Esophagus mucosa (tissue), 1 donor: ENCODE measurements around the gene CPEB4. TPM values are rescaled to one million over a fixed set of nuclear protein-coding genes. Genes with fewer than 3 reads are reported as not detected.

ENCODE experiments used
- ATAC-seq: fragments of 200-7000 bp; cut with Tn5 transposase; one replicate; pipeline ENCODE4 v1.9.1; 2020
- total RNA-seq: library from RNA; stranded (reverse); gene quantifications from one replicate; pipeline ENCODE4 v1.2.4, GENCODE V29; 2023
- donor health status: DM: yes; HTN: yes; CAD: no.

CPEB4 gene
- total RNA-seq, 1 donor from 2014 or later = 38.5 TPM

DNA sequence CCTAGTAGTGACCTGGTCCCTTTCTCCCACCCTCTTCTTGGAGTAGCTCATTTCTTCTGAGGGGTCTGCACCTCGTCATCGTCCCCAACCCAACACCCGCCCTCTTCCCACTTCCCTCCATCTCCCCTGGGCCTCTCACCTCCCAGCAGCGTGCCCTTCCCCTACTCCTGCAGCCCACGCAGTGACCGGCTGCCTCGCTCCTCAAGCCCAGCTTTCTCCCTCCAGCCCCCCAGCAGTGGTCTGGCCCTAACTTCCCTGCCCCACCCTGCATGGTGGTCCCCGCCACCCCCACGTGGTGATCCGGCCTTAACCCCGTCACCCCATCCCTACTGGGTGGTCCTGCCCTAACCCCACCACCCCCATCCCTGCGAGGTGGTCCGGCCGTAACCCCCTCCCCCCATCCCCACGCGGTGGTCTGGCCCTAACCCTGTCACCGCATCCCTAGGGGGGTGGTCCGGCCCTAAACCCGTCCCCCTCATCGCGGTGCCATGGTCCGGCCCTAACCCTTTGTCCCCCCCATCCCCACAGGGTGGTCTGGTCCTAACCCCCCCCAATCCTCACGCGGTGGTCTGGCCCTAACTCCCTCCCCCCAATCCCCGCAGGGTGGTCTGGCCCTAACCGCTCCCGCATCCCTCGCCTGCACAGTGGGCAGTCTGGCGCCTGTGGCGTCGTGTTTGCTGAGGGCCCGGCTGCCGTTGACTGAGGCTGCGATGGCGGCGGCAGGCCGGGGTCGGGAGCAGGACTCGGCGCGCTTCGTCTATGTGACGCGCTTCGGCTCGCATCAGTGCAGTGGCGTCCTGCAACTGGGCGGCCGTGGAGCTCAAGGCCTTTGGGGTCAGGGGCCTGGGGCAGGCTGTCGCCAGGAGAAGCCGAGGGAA, 100.6 kb downstream of the CPEB4 start, which contains the start of gene C5orf47:
TSS of gene C5orf47 (plus strand) at position 617 of the 878 bp plus-strand sequence. CDS start at position 711, 94 bp downstream.
- ATAC-seq = peak; percentile 18

DNA sequence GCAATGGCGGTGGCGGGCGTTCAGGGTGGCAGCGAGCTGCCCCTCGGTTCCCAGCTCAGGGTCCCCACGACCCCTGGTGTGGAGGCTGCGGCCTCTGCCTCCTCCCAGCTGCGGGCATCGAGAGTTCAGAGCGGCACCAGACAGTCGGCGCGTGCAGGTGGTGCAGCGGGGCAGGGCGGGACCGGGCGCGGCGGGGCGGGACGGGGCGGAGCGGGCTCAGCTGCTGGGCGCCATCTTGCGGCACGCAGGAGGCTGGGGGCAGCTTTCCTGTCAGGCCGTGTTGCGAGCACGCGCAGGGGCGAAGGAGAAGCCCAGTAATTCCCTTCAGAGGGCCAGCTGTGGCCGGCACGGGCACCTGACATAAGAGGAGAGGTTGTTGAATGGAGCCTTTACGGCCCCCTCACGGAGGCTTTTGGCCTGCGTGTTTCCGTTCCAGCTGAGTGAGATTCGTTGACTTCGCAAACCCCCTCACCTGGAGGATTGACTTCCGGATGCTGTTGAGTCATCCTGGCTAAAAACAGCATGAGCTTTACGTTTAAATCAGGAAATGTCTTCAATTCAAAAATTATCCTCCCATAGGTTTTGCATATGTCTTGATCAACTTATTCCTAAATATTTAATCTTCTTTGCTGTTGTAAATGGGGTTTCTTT, 101.4 kb downstream of the CPEB4 start:
- ATAC-seq = no peak

DNA sequence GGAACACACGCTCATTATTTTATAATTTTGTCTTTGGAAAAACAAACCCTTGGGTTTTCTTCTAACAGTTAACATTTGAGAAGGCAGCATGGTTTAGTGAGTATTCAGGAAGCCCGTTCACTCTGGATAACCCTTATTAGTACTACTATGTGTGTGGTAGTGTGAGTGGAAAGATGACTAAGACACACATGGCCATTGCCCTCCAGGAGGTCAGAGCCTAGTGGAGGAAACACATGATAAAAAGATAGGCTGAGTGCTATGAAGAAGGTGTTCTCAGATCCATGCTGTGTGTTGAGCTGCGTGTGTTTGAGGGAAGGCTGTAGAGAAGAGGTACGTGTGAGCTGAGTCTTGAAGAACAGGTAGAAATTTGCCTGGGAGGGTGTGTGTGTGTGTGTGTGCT, 109.2 kb downstream of the CPEB4 start:
- no peak for ATAC-seq

DNA sequence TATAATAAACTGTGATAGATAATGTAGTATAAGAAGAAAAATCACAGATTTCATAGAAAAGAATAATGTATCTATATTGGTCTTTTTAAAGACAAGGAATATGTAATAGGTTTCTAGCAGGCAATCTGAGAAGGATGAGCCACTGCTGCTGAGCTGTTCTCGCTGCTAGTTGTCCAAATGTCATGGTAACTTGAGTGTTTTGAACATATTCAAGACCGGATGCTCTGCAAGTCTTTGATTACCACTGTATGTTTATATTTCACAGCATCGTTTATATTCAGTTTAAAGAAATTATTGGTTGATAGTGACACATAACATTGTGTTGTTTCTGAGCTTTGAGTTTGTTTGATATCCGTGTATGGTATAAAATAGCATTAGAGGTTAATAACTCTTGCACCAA, 110.4 kb downstream of the CPEB4 start:
- ATAC-seq = no peak

DNA sequence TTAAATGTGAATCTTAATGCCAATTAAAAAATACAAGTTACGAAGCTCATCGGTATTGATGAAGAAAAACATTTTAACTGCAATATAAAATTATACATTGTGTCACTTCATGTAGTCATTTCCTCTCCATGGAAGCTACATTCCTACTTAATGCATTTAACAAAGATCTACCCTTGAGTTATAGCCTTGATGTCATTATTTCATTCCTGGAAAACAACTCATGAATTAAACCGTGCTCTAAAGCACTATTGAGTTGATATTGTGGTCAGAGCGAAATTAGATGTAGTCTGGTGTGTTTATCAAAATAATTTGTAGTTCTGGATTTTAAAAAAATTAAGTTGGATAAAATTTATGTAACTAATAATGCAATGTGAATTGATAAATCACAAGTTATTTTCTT, 111.9 kb downstream of the CPEB4 start:
- no peak for ATAC-seq

DNA sequence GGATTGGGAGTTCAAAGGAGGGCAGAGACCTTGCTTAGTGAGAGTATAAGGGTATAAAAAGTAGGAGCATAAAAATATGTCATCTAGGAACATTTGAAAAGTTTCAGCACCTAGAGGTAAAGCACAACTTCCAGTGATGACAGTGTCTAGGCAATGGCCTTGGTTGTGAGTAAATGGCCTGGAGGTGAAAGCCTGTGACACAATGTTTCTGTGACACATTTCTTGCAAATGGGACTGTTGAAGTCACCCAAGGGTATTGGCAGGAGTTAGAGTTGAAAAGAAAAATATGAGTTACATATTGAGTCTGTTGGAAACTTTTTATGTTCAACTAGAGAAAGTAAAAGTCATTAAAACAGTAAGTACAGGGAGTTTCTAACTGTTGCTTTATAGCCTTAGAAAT, 115.6 kb downstream of the CPEB4 start:
- ATAC-seq = no peak

DNA sequence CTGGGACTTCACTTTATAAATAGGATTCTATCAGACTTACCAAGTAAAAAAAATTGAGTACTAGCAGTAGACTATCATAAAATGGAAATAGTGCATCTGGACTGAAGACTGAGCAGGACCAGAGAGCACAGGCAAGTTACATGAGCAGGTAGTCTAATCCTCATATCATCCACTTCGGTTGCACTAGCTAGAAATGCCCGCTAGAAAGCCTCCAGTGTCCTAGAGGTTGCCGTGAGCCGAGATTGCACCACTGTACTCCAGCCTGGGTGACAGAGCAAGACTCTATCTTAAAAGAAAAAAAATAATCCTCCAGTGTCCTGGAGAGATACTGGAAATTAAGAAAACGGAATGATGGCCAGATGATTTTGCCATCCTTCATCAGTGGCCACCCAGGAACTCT, 120.8 kb downstream of the CPEB4 start:
- ATAC-seq = no peak

DNA sequence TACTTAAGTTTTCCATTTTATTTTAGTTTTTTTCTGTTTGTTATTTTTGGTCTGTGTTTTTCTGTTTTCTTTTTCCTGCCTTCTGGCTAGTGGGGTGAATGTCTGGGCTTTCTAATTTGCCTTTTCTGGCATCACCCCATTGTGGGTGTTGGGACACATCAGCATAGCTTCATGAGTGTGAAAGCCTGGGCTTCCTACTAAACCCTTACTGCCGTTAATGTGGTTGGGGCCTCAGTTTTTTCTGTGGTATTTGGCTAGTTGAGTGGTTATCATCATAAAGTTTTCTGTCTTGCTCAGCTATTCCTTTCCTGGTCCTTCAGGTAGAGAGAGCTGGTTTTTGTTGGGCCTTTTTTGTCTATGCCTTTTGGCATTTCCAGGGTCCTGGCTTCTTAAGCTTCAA, 122.2 kb downstream of the CPEB4 start:
- no peak for ATAC-seq

DNA sequence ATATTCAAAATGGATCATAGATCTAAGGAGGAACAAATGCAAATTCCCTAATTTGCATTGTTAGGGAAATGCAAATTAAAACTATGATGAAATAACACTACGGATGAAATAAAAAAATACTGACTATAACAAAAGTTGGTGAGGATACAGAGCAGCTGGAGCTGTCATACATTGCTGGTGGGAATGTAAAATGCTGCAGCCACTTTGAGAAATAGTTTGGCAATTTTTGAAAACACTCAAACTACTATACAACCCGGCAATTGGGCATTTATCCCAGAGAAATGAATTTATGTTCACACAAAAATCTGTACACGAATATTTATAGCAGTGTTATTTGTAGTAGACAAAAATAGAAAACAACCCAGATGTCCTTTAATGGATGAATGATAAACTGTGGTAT, 123.3 kb downstream of the CPEB4 start:
- no peak for ATAC-seq

Other genes starting within 250 kb of the CPEB4 start
- gene C5orf47, start 100.8 kb downstream of the CPEB4 start, total RNA-seq = not detected
- gene NSG2, start 157.4 kb downstream of the CPEB4 start, total RNA-seq = not detected